Caco-2 (cell line): Measurements from ENCODE around the gene CDH3. TPM values are rescaled to one million over a fixed set of nuclear protein-coding genes. Genes with fewer than 3 reads are reported as not detected.

Experiments used
- BruUV-seq: library from RNA; stranded (reverse); fragments of 400-500 nt; replicated peaks from 2 replicates; lab custom pipeline; 2021; lab: Mats Ljungman, UMichigan
- CTCF ChIA-PET: fragments of 300-600 bp; sonication (Branson Sonifier 250); formaldehyde crosslinking; loops from one replicate; lab custom pipeline; 2022; ENCODE audit warnings: antibody characterized with exemption; lab: Charles Lee
- POLR2A ChIA-PET: fragments of 300-600 bp; sonication (Branson Sonifier 250); formaldehyde crosslinking; loops from one replicate; lab custom pipeline; 2022; ENCODE audit warnings: antibody characterized with exemption; lab: Charles Lee
- DNase-seq, 2 experiments: peaks; one replicate each; pipeline versions ENCODE4 v3.0.0 to v3.0.0-alpha.2; 2020 to 2022
- H3K27me3 ChIP-seq: replicated peaks from 2 replicates; pipeline ENCODE4 v1.6.0; 2011; ENCODE audit warnings: low read length; ENCODE audit not compliant: control insufficient read depth, insufficient read depth
- H3K36me3 ChIP-seq: 2 replicates; pipeline ENCODE4 v1.5.1; 2011; ENCODE audit warnings: low read length; ENCODE audit not compliant: control insufficient read depth, insufficient read depth
- H3K4me1 ChIP-seq: fragments of 250-450 bp; sonication (Bioruptor Pico); 2 replicates; pipeline ENCODE4 v1.5.1; 2020; ENCODE audit warnings: mild to moderate bottlenecking
- H3K4me3 ChIP-seq: 2 replicates; pipeline ENCODE4 v1.5.1; 2011; ENCODE audit warnings: low read depth, mild to moderate bottlenecking, control low read depth, low read length
- H3K9me3 ChIP-seq: fragments of 250-450 bp; sonication (Bioruptor Pico); 2 replicates; pipeline ENCODE4 v1.5.1; 2020; ENCODE audit warnings: mild to moderate bottlenecking, moderate library complexity
- H3K27ac Mint-ChIP-seq: one replicate; pipeline ENCODE4 v1.8.0; 2022; ENCODE audit warnings: mixed read lengths; ENCODE audit not compliant: unreplicated experiment
- H3K27me3 Mint-ChIP-seq: one replicate; pipeline ENCODE4 v1.8.0; 2022; ENCODE audit warnings: mixed read lengths; ENCODE audit not compliant: insufficient read depth, unreplicated experiment
- H3K36me3 Mint-ChIP-seq: one replicate; pipeline ENCODE4 v1.8.0; 2022; ENCODE audit warnings: mild to moderate bottlenecking, mixed read lengths; ENCODE audit not compliant: insufficient read depth, unreplicated experiment
- H3K4me1 Mint-ChIP-seq: one replicate; pipeline ENCODE4 v1.8.0; 2022; ENCODE audit warnings: low read depth, mixed read lengths; ENCODE audit not compliant: unreplicated experiment
- H3K4me3 Mint-ChIP-seq: one replicate; pipeline ENCODE4 v1.8.0; 2022; ENCODE audit warnings: mild to moderate bottlenecking, moderate library complexity, mixed read lengths; ENCODE audit not compliant: unreplicated experiment
- H3K9me3 Mint-ChIP-seq: one replicate; pipeline ENCODE4 v1.8.0; 2022; ENCODE audit warnings: mixed read lengths; ENCODE audit not compliant: unreplicated experiment
- intact Hi-C: fragments of 100-400 bp; cut with micrococcal nuclease; formaldehyde crosslinking; loops from one replicate; pipeline ENCODE4 v1.10.0; 2022; ENCODE audit not compliant: unreplicated experiment
- total RNA-seq: library from RNA; stranded (reverse); gene quantifications from 2 replicates; pipeline ENCODE4 v1.2.3, GENCODE V29; 2022
- TF ChIP-seq, protein P1 (sequence below), 2 experiments: fragments of 200-600 bp in 1 of 2; IDR thresholded peaks; 1 replicate in 1 of 2; 2 replicates in 1 of 2; pipeline versions ENCODE4 v1.5.1 to v1.8.0; 2011 to 2022; ENCODE audit warnings: antibody characterized with exemption in 1 of 2, control low read depth in 1 of 2, inconsistent platforms in 1 of 2, low read depth in 1 of 2, low read length in 1 of 2, mild to moderate bottlenecking in 1 of 2, moderate library complexity in 1 of 2; ENCODE audit not compliant: insufficient read depth in 1 of 2, severe bottlenecking in 1 of 2, unreplicated experiment in 1 of 2

CDH3 gene
- total RNA-seq, 1 experiment from 2014 or later = 144 TPM

DNA sequence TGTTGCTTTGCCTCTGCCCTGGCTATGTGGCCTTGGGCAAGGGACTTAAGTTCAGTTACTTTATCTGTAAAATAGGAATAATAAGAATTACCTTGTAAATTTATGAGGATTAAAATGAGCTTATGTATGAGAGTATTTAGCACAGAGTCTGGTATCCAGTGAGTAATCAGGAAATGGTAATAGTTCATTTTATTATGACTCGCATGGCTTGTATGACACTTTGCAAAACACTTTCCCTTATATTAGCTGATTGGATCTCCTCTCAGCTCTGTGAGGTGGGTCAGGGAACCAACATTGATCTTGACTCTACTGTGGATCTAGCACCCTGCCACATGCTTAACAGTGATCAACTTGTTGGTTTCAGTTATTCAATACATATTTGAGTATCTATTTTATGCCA lies 8.3 kb upstream of the CDH3 start:
- Histone ChIP-seq H3K36me3 (no peaks in the 10 kb centered on the region), H3K4me1 (peaks cover 13% of the 10 kb centered on the region; the same call in 1 of the 2 replicates), H3K9me3 (no peaks in the 10 kb centered on the region), H3K4me3 (no peak overlapping the region), H3K27me3 (no peaks in the 10 kb centered on the region)
- DNase-seq = no peak
- no TSS peak for BruUV-seq
- no peak overlapping the region for H3K4me3 Mint-ChIP-seq
- H3K27me3 Mint-ChIP-seq = no peaks in the 10 kb centered on the region
- ChIA-PET POLR2A (interaction anchor here (0.5 kb wide), 1 partner anchor 357 kb away, joined by 3 read pairs; no protein-coding TSS in a partner anchor), CTCF (interaction anchor here (1.7 kb wide), 1 partner anchor 108 kb away, joined by 5 read pairs; no protein-coding TSS in a partner anchor)
- TF ChIP-seq, protein P1, sequence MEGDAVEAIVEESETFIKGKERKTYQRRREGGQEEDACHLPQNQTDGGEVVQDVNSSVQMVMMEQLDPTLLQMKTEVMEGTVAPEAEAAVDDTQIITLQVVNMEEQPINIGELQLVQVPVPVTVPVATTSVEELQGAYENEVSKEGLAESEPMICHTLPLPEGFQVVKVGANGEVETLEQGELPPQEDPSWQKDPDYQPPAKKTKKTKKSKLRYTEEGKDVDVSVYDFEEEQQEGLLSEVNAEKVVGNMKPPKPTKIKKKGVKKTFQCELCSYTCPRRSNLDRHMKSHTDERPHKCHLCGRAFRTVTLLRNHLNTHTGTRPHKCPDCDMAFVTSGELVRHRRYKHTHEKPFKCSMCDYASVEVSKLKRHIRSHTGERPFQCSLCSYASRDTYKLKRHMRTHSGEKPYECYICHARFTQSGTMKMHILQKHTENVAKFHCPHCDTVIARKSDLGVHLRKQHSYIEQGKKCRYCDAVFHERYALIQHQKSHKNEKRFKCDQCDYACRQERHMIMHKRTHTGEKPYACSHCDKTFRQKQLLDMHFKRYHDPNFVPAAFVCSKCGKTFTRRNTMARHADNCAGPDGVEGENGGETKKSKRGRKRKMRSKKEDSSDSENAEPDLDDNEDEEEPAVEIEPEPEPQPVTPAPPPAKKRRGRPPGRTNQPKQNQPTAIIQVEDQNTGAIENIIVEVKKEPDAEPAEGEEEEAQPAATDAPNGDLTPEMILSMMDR (IDR thresholded peaks at IDR 0.05; ENCODE audit: insufficient read depth in 1 of 2, low read depth in 1 of 2, low read length in 1 of 2, severe bottlenecking in 1 of 2, unreplicated experiment in 1 of 2) = no peak
- H3K27ac Mint-ChIP-seq = no peak overlapping the region
- peaks cover 17% of the 10 kb centered on the region for H3K4me1 Mint-ChIP-seq
- H3K9me3 Mint-ChIP-seq = no peaks in the 10 kb centered on the region
- intact Hi-C loops = no loop called here
- no peaks in the 10 kb centered on the region for H3K36me3 Mint-ChIP-seq

DNA sequence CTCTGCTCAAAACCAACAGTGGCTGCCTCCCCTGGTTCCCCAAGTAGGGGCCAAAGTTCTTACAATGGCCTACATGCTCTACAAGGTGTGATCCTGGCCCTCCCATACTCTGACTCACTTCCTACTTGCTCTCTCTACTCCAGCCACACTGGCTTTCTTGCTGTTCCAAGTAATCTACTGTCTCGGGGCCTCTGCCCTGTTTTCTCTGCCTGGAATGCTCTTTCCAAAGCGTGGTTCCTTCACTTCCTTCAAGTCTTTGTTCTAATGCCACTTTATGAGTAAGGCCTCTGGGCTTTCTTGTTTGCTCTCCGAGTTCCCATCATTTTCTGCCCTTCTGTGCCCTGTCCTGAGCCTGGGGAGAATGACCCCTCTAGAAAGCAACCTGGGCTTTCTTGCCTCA lies 4.1 kb upstream of the CDH3 start:
- no peak for DNase-seq
- no peak overlapping the region for H3K4me3 ChIP-seq
- POLR2A ChIA-PET = no interaction called here

DNA sequence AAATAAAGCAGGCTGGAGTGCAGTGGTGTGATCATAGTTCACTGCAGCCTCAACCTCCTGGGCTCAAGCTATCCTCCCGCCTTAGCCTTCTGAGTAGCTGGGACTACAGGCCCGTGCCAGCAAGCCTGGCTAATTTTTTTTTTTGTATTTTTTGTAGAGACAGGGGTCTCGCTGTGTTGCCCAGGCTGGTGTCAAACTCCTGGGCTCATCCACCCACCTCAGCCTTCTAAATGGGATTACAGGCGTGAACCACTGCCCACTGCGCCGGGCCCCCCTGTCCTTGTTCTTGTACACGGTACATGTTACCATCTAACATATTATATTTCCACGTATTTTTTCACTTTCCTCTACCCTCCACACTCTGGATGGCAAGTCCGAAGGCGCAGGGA lies 3.1 kb upstream of the CDH3 start:
- ChIA-PET CTCF (no interaction called here), POLR2A (no interaction called here)
- H3K4me1 ChIP-seq = peaks cover 21% of the 10 kb centered on the region
- BruUV-seq = no TSS peak
- DNase-seq = no peak
- H3K9me3 ChIP-seq = 0 out of 2 replicates have a peak, but pooled peaks cover 2% of the 10 kb centered on the region
- H3K27me3 ChIP-seq = no peaks in the 10 kb centered on the region
- no peak overlapping the region for H3K4me3 ChIP-seq
- no peaks in the 10 kb centered on the region for H3K36me3 ChIP-seq
- no peak overlapping the region for H3K4me3 Mint-ChIP-seq
- no peak overlapping the region for H3K27ac Mint-ChIP-seq
- peaks cover 19% of the 10 kb centered on the region for H3K36me3 Mint-ChIP-seq
- H3K4me1 Mint-ChIP-seq = peaks cover 19% of the 10 kb centered on the region
- TF ChIP-seq, protein P1 (IDR thresholded peaks at IDR 0.05; ENCODE audit: insufficient read depth in 1 of 2, low read depth in 1 of 2, low read length in 1 of 2, severe bottlenecking in 1 of 2, unreplicated experiment in 1 of 2) = no peak
- H3K27me3 Mint-ChIP-seq = no peaks in the 10 kb centered on the region
- intact Hi-C loops = no loop called here
- no peaks in the 10 kb centered on the region for H3K9me3 Mint-ChIP-seq

More for the DNA sequence above, 4.1 kb upstream of the CDH3 start:
- TF ChIP-seq, protein P1 (IDR thresholded peaks at IDR 0.05; ENCODE audit: insufficient read depth in 1 of 2, low read depth in 1 of 2, low read length in 1 of 2, severe bottlenecking in 1 of 2, unreplicated experiment in 1 of 2) = no peak
- Mint-ChIP-seq H3K27me3 (no peaks in the 10 kb centered on the region), H3K36me3 (peaks cover 14% of the 10 kb centered on the region), H3K4me1 (peaks cover 23% of the 10 kb centered on the region), H3K27ac (peak overlapping the region; percentile 4), H3K4me3 (no peak overlapping the region), H3K9me3 (no peaks in the 10 kb centered on the region)
- Histone ChIP-seq H3K4me1 (peaks cover 18% of the 10 kb centered on the region), H3K9me3 (0 out of 2 replicates have a peak, but pooled peaks cover 2% of the 10 kb centered on the region), H3K27me3 (no peaks in the 10 kb centered on the region), H3K36me3 (no peaks in the 10 kb centered on the region)
- intact Hi-C loops = no loop called here
- BruUV-seq = no TSS peak
- CTCF ChIA-PET = no interaction called here
